Activated CD4-positive, alpha-beta memory T cell treated with anti-CD3 and anti-CD28 coated beads, Interleukin-2, amount 10 ng/mL, durations not matched to agents 7 days and 5 days (primary cell): ENCODE data around the gene PAWR. TPM values are rescaled to one million over a fixed set of nuclear protein-coding genes. Genes with fewer than 3 reads are reported as not detected.

ENCODE experiments used
- CTCF ChIA-PET: fragments of 350-600 bp; sonication (Branson Sonifier 250); formaldehyde crosslinking; loops from one replicate; lab custom pipeline; 2021; ENCODE audit warnings: antibody characterized with exemption, inconsistent platforms; lab: Charles Lee
- POLR2A ChIA-PET: fragments of 350-600 bp; sonication (Branson Sonifier 250); formaldehyde crosslinking; loops from one replicate; lab custom pipeline; 2021; ENCODE audit warnings: antibody characterized with exemption; lab: Charles Lee
- DNase-seq: peaks from one replicate; pipeline ENCODE4 v3.0.0-alpha.2; 2020
- H3K27ac Mint-ChIP-seq: one replicate; pipeline ENCODE4 v1.8.0; 2021; ENCODE audit warnings: mild to moderate bottlenecking, mixed read lengths
- H3K27me3 Mint-ChIP-seq: one replicate; pipeline ENCODE4 v1.8.0; 2021; ENCODE audit warnings: mixed read lengths
- H3K36me3 Mint-ChIP-seq: one replicate; pipeline ENCODE4 v1.8.0; 2021; ENCODE audit warnings: low read depth, mixed read lengths
- H3K4me1 Mint-ChIP-seq: one replicate; pipeline ENCODE4 v1.8.0; 2021; ENCODE audit warnings: mixed read lengths
- H3K4me3 Mint-ChIP-seq: one replicate; pipeline ENCODE4 v1.8.0; 2021; ENCODE audit warnings: mild to moderate bottlenecking, mixed read lengths
- H3K9me3 Mint-ChIP-seq: one replicate; pipeline ENCODE4 v1.8.0; 2021; ENCODE audit warnings: mixed read lengths
- total RNA-seq, 2 experiments: library from RNA; stranded (reverse); gene quantifications; one replicate each; pipeline ENCODE4 v1.2.3, GENCODE V29; 2021

Gene PAWR
- total RNA-seq, 2 experiments from 2014 or later: 1.0 to 3.3 TPM

DNA sequence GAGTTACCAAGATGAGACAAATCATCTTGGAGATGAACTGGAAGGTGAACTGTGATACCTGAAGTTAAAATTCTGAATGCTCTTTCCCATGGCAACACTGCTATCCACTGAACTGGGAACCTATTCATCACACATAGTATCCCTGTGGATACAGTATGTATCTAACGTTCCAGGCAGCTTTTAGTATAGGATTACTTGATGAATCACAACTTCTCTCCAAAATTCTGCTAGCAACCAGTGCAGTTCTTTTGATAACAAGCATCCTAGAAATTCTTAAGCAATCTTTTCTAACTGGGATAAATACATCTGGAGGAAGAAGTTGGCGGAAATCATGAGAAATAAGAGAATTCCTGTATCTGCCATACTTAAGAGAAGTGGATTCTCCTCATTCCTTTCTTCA, 66.4 kb downstream of the PAWR start:
- no peak overlapping the region for H3K4me3 Mint-ChIP-seq
- no peaks in the 10 kb centered on the region for H3K36me3 Mint-ChIP-seq
- ChIA-PET CTCF (no interaction called here), POLR2A (no interaction called here)
- DNase-seq: no peak
- H3K27ac Mint-ChIP-seq: no peak overlapping the region
- no peaks in the 10 kb centered on the region for H3K27me3 Mint-ChIP-seq
- no peaks in the 10 kb centered on the region for H3K4me1 Mint-ChIP-seq
- H3K9me3 Mint-ChIP-seq: no peaks in the 10 kb centered on the region

DNA sequence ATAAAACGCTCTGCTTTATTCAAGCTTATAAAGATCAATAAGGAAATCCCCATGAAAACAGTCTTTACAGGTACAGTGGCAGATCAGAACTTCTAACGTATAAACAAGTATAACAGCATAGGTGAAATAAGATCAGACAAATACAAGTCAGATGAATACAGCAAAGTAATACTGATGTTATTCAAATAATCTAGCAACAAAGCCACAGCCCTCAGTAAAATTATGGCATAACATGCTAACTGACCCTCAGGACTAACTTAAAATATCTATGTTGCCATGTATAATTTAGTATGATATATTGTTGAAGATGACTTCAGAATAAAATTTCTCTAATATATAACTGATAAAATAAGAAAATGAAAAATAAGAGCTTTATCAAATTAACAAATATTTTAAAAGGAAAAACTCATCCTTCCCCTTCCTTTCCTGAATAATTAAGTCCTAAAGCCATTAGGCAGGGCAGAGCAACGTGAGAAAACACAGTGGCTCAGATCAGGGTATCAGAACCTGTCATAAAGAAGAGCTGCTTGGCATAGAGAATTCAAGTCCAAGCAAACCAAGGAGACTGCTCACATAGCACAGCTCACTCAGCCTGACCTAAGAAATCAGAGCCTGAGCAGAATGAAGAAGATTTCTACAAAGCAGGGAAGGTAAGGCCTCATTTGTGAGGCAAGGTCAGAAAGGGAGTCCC, 70.7 kb downstream of the PAWR start:
- Mint-ChIP-seq H3K27ac (no peak overlapping the region), H3K4me3 (no peak overlapping the region), H3K9me3 (no peaks in the 10 kb centered on the region), H3K36me3 (no peaks in the 10 kb centered on the region), H3K4me1 (peaks cover 2% of the 10 kb centered on the region), H3K27me3 (no peaks in the 10 kb centered on the region)
- CTCF ChIA-PET: no interaction called here
- DNase-seq: no peak
- POLR2A ChIA-PET: no interaction called here

DNA sequence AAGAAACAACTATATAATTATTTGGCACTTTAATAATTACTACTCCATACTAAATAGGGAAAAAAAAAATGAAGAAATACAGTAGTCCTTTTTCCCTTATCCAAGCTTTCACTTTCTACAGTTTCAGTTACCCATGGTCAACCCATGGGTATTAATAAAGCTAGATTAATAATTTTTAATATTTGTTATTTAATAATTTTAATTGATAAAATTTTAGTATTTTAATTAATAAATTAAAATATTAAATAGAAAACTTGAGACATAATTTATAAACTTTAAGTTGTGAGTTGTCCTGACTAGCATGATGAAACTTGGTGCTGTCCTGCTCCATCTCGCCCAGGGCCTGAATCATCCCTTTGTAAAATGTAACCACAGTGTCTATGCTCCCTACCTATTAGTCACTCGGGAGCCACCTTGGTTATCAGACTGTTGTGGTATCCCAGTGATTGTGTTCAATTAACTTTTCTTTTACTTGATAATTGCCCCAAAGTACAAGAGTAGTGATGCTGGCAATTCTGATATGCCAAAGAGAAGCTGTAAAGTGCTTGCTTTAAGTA, 71.8 kb downstream of the PAWR start:
- POLR2A ChIA-PET: no interaction called here
- CTCF ChIA-PET: no interaction called here
- H3K4me3 Mint-ChIP-seq: no peak overlapping the region
- no peak overlapping the region for H3K27ac Mint-ChIP-seq
- no peaks in the 10 kb centered on the region for H3K36me3 Mint-ChIP-seq
- no peaks in the 10 kb centered on the region for H3K9me3 Mint-ChIP-seq
- H3K4me1 Mint-ChIP-seq: peaks cover 2% of the 10 kb centered on the region
- H3K27me3 Mint-ChIP-seq: no peaks in the 10 kb centered on the region
- no peak for DNase-seq

DNA sequence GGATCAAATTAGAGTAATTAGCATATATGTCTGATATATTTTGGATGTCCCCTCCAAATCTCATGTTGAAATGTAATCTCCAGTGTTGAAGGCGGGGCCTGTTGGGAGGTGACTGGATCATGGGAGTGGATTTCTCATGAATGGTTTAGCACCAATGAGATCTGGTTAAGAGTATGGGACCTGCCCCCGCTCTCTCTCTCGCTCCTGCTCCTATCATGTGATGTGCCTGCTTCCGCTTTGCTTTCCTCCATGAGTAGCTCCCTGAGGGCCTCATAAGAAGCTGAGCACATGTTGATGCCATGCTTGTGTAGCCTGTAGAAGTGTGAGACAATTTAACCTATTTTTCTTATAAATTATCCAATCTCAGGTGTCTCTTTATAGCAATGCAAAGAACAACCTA, 73.1 kb downstream of the PAWR start:
- H3K36me3 Mint-ChIP-seq: no peaks in the 10 kb centered on the region
- no peak for DNase-seq
- ChIA-PET CTCF (no interaction called here), POLR2A (no interaction called here)
- H3K4me1 Mint-ChIP-seq: peaks cover 2% of the 10 kb centered on the region
- H3K27me3 Mint-ChIP-seq: no peaks in the 10 kb centered on the region
- no peaks in the 10 kb centered on the region for H3K9me3 Mint-ChIP-seq
- H3K27ac Mint-ChIP-seq: no peak overlapping the region
- H3K4me3 Mint-ChIP-seq: no peak overlapping the region

DNA sequence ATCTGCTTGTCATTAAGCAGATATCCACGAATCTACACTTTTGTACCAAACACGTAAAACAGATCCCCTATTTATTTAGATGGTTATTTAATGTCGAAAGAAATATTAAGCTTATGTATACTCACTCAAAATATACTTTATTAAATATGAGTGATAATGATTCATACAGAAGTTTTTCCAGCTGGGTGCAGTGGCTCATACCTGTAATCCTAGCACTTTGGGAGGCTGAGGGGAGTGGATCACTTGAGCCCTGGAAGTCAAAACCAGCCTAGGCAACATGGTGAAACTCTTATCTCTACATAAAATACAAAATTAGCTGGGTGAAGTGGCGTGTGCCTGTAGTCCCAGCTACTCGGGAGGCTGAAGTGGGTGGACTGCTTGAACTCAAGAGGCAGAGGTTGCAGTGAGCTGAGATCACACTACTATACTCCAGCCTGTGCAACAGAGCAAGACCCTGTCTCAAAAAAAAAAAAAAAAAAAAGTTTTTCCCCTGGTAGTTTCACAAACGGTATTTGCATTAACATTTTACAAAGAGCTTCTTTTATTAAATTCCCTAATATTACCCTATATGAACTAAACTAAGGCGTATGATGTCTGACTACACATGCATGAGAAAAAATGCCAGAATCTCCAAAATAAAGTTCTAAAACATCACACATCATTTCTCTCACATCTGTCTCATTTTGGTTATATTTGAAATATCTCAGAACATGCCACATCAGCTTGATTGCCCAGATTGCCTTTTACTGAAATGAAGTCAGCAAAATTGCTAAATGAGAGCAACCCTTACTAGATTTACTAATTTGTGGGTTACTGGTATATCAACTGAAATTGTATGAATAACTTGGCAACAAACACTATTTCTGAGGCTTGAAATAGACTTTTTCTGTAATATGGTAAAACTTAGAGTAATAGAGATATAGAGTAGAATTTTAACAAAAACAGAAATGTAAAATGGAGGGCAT, 74.9 kb downstream of the PAWR start:
- Mint-ChIP-seq H3K27me3 (no peaks in the 10 kb centered on the region), H3K9me3 (no peaks in the 10 kb centered on the region), H3K4me3 (no peak overlapping the region), H3K27ac (no peak overlapping the region), H3K36me3 (no peaks in the 10 kb centered on the region), H3K4me1 (peaks cover 2% of the 10 kb centered on the region)
- DNase-seq: no peak
- ChIA-PET CTCF (no interaction called here), POLR2A (no interaction called here)

DNA sequence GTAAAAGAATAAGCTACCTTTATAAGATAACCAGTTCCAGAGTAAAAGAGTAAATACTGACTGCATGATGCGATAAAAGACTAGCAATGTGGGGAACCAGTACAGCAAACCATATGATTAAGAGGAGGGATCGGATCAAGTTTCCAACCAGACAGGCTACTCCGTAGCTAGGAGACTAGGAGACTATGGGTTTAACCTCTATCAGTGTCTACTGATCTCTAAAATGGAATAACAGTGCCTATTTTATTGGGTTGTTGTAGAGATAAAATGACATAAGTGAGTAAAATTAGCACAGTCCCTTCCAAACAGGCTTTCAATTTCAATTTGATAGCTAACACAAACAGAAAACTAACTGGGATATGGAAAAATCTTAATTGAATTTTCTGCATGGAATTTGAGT, 76.0 kb downstream of the PAWR start:
- CTCF ChIA-PET: no interaction called here
- no peak for DNase-seq
- Mint-ChIP-seq H3K27ac (no peak overlapping the region), H3K4me3 (no peak overlapping the region), H3K4me1 (peaks cover 2% of the 10 kb centered on the region), H3K36me3 (no peaks in the 10 kb centered on the region), H3K9me3 (no peaks in the 10 kb centered on the region), H3K27me3 (no peaks in the 10 kb centered on the region)
- POLR2A ChIA-PET: no interaction called here

DNA sequence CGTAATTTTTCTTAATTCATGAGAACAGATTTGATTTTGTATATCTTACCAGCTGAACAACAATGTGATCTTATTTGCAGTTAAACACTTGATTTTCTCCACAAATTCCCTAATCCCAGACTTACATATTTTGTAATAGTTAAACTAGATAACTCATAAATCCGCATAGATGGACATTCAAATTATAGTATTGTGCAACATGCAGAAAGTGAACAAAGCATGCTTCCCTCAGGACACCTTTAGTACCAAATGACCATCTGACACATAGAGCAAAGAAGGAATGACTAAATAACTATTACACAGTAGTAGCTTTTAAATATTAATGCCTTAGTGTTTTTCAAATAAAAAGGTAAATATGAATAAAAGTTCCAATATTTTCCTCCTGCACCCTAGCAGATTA, 88.9 kb downstream of the PAWR start:
- CTCF ChIA-PET: no interaction called here
- Mint-ChIP-seq H3K27me3 (no peaks in the 10 kb centered on the region), H3K4me3 (no peak overlapping the region), H3K27ac (no peak overlapping the region), H3K9me3 (no peaks in the 10 kb centered on the region), H3K4me1 (no peaks in the 10 kb centered on the region), H3K36me3 (no peaks in the 10 kb centered on the region)
- POLR2A ChIA-PET: no interaction called here
- no peak for DNase-seq

DNA sequence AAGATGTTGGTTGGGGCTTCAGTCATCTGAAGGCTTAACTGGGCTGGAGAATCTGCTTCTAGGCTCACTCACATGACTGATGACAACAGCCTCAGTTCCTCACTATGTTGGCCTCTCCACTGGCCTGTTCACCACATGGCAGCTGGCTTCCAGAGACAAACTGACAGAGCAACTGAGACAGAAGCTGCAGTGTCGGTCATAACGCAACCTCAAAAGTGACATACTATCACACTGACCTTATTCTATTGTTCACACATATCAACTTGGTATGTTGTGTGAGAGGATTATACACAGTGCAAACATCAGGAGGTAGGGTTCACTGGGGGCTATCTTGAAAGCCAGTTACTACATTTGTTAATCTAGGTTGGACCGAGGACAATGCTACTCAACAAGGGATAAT, 92.9 kb downstream of the PAWR start:
- Mint-ChIP-seq H3K27me3 (no peaks in the 10 kb centered on the region), H3K9me3 (no peaks in the 10 kb centered on the region), H3K27ac (no peak overlapping the region), H3K4me3 (no peak overlapping the region), H3K4me1 (no peaks in the 10 kb centered on the region), H3K36me3 (no peaks in the 10 kb centered on the region)
- ChIA-PET CTCF (no interaction called here), POLR2A (no interaction called here)
- DNase-seq: no peak

DNA sequence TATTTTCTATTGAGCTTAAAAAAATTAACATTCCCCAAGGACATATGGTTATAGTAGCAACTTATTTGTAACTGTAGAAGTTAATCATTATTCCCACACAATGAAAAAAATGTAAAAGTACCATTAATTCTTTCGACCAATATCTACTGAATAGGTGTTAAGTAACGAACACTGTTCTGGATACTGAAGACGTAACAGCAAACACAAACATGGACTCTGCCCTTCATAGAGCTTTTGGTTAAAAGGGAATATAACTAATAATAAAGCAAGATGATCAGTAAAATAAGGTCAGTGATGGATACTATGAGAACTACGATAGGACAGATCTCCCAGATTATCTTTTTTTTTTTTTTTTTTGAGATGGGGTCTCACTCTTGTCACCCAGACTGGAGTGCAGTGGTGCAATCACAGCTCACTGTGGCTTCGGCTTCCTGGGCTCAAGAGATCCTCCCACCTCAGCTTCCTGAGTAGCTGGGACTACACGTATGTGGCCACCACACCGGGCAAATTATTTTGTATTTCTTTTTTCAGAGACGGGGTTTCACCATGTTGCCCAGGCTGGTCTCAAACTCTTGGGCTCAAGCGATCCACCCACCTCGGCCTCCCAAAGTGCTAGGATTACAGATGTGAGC, 93.9 kb downstream of the PAWR start:
- no peaks in the 10 kb centered on the region for H3K4me1 Mint-ChIP-seq
- no peak for DNase-seq
- H3K36me3 Mint-ChIP-seq: no peaks in the 10 kb centered on the region
- no peaks in the 10 kb centered on the region for H3K27me3 Mint-ChIP-seq
- H3K9me3 Mint-ChIP-seq: no peaks in the 10 kb centered on the region
- CTCF ChIA-PET: no interaction called here
- POLR2A ChIA-PET: interaction anchor here (0.6 kb wide), 1 partner anchor 1369 kb away, joined by 3 read pairs; no protein-coding TSS in a partner anchor
- H3K4me3 Mint-ChIP-seq: no peak overlapping the region
- no peak overlapping the region for H3K27ac Mint-ChIP-seq

DNA sequence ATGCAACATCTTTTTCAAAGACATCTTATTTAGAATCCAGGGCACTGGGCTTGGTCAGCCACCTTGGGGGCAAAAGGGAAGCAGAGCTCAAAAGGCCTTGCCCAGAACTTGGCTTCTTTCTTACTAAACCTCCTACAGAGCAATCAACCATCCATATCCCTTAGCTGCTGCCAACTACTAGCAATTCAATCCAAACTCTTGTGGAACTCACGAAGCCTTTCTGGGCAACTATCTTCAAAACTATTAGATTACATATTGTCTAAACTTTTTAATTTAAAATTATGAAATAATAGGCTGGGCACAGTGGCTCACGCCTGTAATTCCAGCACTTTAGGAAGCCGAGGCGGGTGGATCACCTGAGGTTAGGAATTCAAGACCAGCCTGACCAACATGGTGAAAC, 95.5 kb downstream of the PAWR start:
- H3K27ac Mint-ChIP-seq: no peak overlapping the region
- POLR2A ChIA-PET: no interaction called here
- DNase-seq: no peak
- no peaks in the 10 kb centered on the region for H3K27me3 Mint-ChIP-seq
- H3K4me1 Mint-ChIP-seq: no peaks in the 10 kb centered on the region
- H3K4me3 Mint-ChIP-seq: no peak overlapping the region
- no peaks in the 10 kb centered on the region for H3K9me3 Mint-ChIP-seq
- H3K36me3 Mint-ChIP-seq: no peaks in the 10 kb centered on the region
- CTCF ChIA-PET: no interaction called here

DNA sequence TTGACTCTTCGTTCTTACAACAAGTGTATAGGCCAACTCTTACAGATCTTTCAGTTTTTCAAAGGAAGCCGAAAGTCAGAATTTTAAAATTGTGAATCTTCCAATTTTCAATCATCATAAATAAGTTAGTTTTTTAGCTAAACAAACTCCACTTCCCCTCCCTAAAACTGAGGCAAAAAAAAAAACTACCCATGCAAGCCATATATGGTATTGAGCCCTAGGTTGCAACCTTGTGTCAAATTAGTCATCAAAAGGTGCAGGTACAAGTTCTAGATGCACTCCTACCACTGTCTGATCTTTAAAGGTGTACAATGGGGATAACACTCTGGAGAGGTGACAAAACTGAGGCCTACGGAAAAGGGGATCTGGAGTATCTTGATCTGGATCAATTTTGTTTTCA, 97.9 kb downstream of the PAWR start:
- ChIA-PET CTCF (no interaction called here), POLR2A (no interaction called here)
- DNase-seq: no peak
- Mint-ChIP-seq H3K27ac (no peak overlapping the region), H3K4me3 (no peak overlapping the region), H3K27me3 (no peaks in the 10 kb centered on the region), H3K4me1 (no peaks in the 10 kb centered on the region), H3K9me3 (no peaks in the 10 kb centered on the region), H3K36me3 (no peaks in the 10 kb centered on the region)

DNA sequence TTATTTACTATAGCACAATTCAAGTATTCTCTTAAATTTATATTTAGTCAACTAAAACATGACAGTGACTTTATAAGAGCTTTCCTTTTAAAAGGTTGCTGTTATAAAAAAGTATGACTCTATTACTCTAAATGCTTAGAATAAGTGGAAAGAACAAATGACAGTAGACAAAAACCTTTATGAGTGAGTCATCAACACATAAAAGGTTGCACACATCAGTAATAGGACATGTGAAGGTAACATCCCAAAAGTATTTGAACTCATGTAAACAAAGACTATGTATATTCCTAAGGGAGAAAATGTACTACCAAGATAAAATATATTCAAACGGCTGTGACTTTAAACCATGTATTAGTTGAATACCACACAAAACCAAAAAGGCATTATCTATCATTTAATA, 98.8 kb downstream of the PAWR start:
- Mint-ChIP-seq H3K9me3 (no peaks in the 10 kb centered on the region), H3K27me3 (no peaks in the 10 kb centered on the region), H3K4me1 (no peaks in the 10 kb centered on the region), H3K4me3 (no peak overlapping the region), H3K27ac (no peak overlapping the region), H3K36me3 (no peaks in the 10 kb centered on the region)
- CTCF ChIA-PET: no interaction called here
- POLR2A ChIA-PET: no interaction called here
- DNase-seq: no peak

DNA sequence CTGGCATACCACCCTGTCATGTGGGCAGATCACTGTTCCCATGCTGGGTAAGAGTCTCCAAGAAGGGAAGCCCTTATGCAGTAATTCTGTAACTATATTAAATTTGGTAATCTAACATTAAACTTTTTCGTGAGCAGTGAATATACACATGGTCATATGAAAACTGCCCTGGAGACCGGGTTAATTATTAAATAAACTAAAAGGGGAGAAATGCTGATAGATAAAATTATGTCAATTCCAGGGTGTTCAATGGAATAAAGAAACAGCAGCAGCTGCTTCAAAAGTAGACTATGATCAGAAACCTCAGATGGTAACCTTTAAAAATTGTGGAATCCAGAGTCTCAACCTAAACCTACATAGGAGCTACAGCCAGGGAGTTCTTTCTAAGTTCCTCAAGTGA, 100.0 kb downstream of the PAWR start:
- CTCF ChIA-PET: no interaction called here
- no peak overlapping the region for H3K4me3 Mint-ChIP-seq
- no peak for DNase-seq
- no peak overlapping the region for H3K27ac Mint-ChIP-seq
- H3K4me1 Mint-ChIP-seq: no peaks in the 10 kb centered on the region
- no peaks in the 10 kb centered on the region for H3K9me3 Mint-ChIP-seq
- H3K36me3 Mint-ChIP-seq: no peaks in the 10 kb centered on the region
- H3K27me3 Mint-ChIP-seq: no peaks in the 10 kb centered on the region
- POLR2A ChIA-PET: no interaction called here
